GM12864 (cell line): Measurements from ENCODE around the gene VANGL2.

ENCODE experiments used
- DNase-seq: peaks from one replicate; pipeline ENCODE4 v3.0.0-alpha.2; 2011; ENCODE audit warnings: low read depth
- H3K4me3 ChIP-seq: 2 replicates; pipeline ENCODE4 v1.5.1; 2011; ENCODE audit warnings: mild to moderate bottlenecking, low read depth, low read length, control low read depth
- TF ChIP-seq, protein P1 (sequence below): IDR thresholded peaks from 2 replicates; pipeline ENCODE4 v1.5.1; 2011; ENCODE audit warnings: low read depth, mild to moderate bottlenecking, moderate library complexity, low read length, control low read depth, inconsistent platforms; ENCODE audit errors: missing control alignments

The VANGL2 gene

DNA sequence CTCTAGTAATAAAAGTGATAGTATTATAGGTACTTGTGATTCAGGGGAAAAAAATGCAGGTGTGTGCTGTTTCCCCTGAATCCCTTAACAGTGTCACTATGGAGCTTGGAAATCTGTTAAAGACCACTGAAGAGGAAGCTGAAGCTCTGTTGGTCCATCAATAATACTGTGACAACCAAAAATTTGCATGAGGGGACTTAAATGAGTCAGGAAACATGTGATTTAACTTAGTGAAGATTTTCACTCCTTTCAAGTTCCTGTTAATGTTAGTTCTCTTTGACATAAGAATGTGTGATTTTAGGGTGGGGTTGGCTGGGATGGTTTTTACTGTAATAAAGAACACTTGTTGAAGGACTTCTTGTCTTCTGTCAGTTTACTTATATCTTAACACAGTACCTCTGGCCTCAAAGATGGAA is 32.0 kb downstream of the VANGL2 start:
- no peak overlapping the region for H3K4me3 ChIP-seq
- DNase-seq = peak; percentile 92
- TF ChIP-seq, protein P1, sequence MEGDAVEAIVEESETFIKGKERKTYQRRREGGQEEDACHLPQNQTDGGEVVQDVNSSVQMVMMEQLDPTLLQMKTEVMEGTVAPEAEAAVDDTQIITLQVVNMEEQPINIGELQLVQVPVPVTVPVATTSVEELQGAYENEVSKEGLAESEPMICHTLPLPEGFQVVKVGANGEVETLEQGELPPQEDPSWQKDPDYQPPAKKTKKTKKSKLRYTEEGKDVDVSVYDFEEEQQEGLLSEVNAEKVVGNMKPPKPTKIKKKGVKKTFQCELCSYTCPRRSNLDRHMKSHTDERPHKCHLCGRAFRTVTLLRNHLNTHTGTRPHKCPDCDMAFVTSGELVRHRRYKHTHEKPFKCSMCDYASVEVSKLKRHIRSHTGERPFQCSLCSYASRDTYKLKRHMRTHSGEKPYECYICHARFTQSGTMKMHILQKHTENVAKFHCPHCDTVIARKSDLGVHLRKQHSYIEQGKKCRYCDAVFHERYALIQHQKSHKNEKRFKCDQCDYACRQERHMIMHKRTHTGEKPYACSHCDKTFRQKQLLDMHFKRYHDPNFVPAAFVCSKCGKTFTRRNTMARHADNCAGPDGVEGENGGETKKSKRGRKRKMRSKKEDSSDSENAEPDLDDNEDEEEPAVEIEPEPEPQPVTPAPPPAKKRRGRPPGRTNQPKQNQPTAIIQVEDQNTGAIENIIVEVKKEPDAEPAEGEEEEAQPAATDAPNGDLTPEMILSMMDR = no peak

DNA sequence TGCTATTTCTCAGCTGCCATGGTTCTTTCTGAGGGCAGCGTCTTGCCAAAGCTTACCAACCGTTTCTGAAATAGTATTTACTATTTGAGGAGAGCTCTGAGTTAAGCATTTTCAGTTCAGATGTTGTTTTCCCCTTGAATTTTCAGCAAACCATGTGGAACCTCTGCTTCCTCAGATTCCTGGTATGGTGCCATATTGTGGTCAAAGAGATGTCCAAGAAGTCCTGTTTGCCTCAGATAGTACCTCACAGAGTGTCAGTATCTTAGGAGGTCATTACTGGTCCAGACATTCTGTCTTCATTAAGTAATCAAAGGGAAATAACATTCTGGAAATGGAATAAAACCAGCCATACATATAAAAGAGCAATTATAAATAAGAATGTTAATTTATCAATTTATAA is 36.6 kb downstream of the VANGL2 start:
- TF ChIP-seq, protein P1 = no peak
- DNase-seq = no peak
- no peak overlapping the region for H3K4me3 ChIP-seq

DNA sequence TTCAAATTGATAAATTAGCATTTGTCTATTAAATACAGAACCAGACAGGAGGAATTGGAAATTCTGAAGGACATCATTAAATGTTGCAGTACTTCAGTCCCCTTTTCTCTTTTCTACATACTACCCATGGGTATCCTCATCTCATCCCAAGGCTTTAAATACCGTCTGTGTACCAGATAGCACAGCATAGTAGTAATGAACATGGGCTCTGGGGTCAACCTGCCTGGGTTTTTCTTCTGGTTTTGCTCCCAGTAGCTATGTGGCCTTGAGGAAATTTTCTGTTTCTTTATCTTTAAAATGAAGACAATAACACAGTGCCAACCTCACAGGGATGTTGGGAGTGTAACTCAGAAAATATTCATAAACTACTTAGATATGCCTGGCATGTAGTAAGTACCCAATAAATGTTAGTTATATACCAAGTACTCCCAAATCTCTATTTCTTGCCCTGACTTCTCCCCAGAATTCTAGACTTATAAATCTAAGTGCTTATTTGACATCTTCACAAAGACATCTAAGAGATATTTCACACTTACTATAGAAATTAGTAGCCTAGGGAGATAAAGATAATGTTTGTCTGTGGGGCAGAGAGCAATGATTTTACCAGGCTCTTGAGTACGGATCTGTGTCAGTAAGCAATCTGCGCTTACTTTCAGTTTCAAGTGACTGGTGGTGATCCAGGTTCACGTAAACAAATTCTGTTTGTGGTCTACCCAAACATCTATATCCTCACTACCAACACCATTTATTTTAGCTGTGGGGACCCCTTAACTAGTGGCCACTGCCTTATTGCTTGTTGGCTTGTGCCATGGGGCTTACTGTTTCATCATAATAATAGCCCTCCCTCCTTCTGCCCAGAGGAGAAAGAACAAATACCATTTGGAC is 37.3 kb downstream of the VANGL2 start:
- DNase-seq = peak; percentile 76

DNA sequence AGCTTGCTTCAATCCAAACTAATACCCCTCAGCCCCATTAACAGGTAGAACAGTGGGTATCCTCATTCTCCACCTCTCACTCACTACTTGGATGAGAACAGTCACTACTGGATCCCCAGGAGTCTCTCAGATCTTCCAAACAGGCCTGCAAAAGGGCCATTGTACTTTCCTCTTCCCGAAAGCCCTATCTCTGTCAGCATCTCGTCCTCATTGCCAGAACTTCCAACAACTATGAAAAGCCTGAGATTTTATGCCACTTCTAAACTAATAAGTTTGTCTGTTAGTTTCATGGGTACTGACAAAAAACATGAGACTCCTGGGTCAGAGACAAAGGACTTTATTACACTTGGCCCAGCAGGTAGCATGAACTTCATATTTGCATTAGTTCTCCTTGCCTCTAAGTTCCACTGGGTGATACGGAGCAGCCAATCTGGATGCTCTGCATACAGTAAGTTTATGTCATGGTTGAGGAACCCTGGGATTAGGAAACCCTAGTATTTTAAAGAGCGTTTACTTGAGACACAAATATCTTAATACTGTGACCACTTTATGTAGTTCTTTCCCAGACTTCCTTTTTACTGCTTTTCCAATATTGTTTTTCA is 38.1 kb downstream of the VANGL2 start:
- no peak for DNase-seq
- H3K4me3 ChIP-seq = peak overlapping the region; percentile 1; the same call in 1 of the 2 replicates
- TF ChIP-seq, protein P1 = no peak

More for the DNA sequence above, 37.3 kb downstream of the VANGL2 start:
- peak overlapping the region; percentile 1; the same call in 1 of the 2 replicates for H3K4me3 ChIP-seq
- TF ChIP-seq, protein P1 = no peak

DNA sequence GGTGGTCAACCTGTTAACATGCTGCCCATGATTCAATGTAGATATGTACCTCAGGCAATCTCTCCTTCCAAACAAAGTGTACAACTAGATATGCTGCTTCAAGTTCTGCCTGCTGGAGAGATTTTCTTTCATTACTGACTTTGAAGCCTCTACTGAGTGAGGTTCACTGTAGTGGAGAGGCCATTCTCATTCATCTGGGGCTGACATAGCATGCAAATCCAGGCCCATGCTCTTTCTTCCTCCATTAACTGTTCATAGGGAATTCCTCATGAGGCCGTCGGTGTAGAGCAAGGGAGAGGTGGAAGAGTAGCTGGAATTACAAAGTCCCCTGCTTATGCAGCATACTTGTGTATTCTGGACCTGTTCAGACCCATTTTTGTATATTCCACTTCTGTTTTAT is 38.6 kb downstream of the VANGL2 start:
- DNase-seq = no peak
- TF ChIP-seq, protein P1 = no peak
- no peak overlapping the region for H3K4me3 ChIP-seq

DNA sequence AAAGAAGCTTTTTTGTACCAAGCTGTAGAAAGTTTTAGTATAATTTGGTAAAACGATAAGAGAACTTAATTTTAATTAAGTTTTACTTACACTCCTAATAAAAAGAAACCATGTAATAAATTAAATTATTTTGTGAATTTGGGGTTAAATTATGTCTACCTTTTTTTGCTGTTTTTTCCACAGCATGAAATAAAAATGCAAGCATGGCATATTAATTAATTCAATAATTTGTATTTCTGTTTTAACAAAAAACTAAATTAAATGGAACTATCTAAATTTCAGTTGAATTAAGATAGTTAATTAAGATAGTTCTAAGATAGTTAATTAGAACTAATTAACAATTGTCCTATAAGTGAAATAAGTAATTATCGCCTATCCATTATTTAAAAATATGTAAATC is 39.4 kb downstream of the VANGL2 start:
- TF ChIP-seq, protein P1 = no peak
- DNase-seq = no peak
- H3K4me3 ChIP-seq = no peak overlapping the region
